Fibroblast of gingiva (primary cell): ENCODE measurements around the gene NKD1.
A peak's percentile ranks its signal among the peaks of the same experiment; 100 is the strongest.

Source experiments
- DNase-seq: peaks from one replicate; pipeline ENCODE4 v3.0.0-alpha.2; 2011; ENCODE audit warnings: low read depth

Gene NKD1

GRCh38 chr16:50696126-50696525 is 147.9 kb downstream of the NKD1 start:
- no peak for DNase-seq

- peak; percentile 21 for DNase-seq
Measured at GRCh38 chr16:50696575-50697420, 148.6 kb downstream of the NKD1 start.

DNA sequence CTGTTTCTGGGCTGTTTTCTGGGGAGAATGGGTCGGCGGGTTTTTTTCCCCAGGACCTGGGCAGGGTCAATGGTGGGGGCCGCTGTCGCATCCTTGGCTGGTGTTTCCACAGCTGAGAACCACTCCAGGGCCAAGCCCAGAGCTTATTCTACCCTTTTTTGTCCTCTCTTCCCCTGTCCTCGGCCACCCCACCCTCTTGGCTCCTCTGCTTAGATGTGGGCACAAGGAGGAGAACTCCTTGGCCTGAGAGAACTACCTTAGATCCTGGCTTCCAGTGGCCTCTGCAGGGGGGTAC is 149.2 kb downstream of the NKD1 start:
- no peak for DNase-seq

GRCh38 chr16:50697881-50698767 is 149.9 kb downstream of the NKD1 start:
- DNase-seq = peak; percentile 33
